Cardiac fibroblast (primary cell): ENCODE measurements around the gene POPDC2.

Experiments
- DNase-seq, 2 donors: peaks; one replicate each; pipeline versions ENCODE4 v3.0.0 to v3.0.0-alpha.2; 2010; ENCODE audit warnings: low read depth in 2 of 2
- H3K4me3 ChIP-seq, 2 donors: replicated peaks in 1 of 2; 1 replicate in 1 of 2; 2 replicates in 1 of 2; pipeline ENCODE4 v1.5.1; 2011; ENCODE audit warnings: low read depth in 2 of 2, low read length in 2 of 2, mild to moderate bottlenecking in 2 of 2, moderate library complexity in 1 of 2
- TF ChIP-seq, protein P1 (sequence below): IDR thresholded peaks from one replicate; pipeline ENCODE4 v1.5.1; 2011; ENCODE audit warnings: low read depth, mild to moderate bottlenecking, low read length, inconsistent platforms

POPDC2 gene

DNA sequence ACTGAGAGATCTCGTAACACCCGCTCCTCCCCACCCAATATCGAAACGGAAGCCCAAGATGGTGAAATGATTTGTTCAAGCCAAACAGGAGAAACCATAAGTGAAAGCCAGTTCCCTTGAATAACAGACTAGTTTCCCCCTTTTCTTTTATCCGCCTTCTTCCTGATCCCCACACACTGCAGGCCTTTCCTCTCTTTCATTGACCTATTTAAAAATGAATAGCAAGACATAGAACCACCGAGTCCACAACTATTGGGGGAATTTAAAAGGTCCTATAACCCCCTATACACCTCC is 17.2 kb upstream of the POPDC2 start:
- no peak for DNase-seq
- H3K4me3 ChIP-seq, result peak overlapping the region; percentile 60 to 77
- TF ChIP-seq, protein P1, sequence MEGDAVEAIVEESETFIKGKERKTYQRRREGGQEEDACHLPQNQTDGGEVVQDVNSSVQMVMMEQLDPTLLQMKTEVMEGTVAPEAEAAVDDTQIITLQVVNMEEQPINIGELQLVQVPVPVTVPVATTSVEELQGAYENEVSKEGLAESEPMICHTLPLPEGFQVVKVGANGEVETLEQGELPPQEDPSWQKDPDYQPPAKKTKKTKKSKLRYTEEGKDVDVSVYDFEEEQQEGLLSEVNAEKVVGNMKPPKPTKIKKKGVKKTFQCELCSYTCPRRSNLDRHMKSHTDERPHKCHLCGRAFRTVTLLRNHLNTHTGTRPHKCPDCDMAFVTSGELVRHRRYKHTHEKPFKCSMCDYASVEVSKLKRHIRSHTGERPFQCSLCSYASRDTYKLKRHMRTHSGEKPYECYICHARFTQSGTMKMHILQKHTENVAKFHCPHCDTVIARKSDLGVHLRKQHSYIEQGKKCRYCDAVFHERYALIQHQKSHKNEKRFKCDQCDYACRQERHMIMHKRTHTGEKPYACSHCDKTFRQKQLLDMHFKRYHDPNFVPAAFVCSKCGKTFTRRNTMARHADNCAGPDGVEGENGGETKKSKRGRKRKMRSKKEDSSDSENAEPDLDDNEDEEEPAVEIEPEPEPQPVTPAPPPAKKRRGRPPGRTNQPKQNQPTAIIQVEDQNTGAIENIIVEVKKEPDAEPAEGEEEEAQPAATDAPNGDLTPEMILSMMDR, result no peak

DNA sequence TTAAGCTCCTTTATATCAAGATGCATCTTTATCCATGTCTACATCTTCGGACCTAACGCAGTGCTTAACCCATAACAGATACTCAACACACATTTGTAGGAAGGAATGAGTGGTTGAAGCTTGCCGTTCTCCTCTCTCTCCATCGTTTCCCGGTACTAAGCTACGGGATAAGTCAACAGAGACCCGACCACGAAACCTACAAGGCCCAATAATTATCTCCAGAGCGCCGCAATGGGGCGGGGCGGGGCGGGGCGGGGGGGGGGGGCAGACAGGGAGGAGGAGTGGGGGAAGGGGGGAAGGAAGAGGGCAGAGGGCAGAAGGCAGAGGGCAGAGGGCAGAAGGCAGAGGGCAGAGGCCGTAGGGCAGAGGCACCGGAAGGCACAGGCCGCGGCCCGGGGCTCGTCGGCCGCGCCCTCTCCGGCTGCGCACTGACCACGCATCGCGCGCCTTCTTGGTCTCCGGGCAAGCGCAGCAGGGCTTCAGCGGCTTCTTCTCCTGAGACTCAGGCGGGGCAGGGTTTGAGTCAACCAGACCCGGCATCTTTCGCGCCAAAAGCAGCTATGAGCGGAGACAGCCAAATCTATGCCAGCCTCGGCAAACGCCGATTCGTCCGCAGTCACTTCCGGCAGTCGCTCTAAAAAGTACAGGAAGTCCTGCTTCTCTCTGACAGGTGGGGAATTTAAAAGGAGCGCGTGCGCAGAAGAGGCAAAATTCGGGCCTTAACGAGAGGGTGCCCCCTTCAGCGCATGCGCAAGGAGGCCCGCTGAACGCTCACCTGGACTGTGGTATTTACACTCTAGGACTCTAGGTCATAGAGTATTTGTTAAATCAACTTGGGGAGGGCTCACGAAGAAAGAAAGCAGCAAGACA is 16.6 kb upstream of the POPDC2 start, which contains the start of gene COX17:
Gene COX17, minus strand, starts transcription at position 636 of the 870 bp plus-strand sequence. Its CDS starts 96 bp downstream, at position 540.
- TF ChIP-seq, protein P1, result no peak
- DNase-seq, result peak; percentile 97 to 98

DNA sequence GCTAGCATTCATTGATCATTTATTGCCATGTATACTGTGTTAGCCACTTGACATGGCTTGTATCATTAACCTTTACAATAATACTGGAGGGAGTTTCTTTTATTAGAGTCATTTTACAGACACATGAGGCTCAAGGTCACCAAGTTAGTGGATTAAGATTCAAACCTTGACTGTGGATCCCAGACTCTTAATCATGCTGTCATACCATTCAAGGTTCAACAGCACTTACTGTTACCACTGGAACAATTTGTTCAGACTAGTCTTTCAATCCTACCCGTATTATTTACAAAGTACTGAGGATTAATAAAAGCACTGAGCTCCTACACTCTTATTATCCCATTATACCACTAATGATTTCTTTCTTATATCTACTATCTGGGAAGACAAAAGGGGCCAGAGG is 15.6 kb upstream of the POPDC2 start:
- H3K4me3 ChIP-seq, result peak overlapping the region; percentile 60 to 77
- no peak for DNase-seq
- TF ChIP-seq, protein P1, result no peak

More for the DNA sequence above, 16.6 kb upstream of the POPDC2 start, which contains the start of gene COX17:
- peak within 1 kb of the TSS; percentile 60 to 77 for H3K4me3 ChIP-seq

DNA sequence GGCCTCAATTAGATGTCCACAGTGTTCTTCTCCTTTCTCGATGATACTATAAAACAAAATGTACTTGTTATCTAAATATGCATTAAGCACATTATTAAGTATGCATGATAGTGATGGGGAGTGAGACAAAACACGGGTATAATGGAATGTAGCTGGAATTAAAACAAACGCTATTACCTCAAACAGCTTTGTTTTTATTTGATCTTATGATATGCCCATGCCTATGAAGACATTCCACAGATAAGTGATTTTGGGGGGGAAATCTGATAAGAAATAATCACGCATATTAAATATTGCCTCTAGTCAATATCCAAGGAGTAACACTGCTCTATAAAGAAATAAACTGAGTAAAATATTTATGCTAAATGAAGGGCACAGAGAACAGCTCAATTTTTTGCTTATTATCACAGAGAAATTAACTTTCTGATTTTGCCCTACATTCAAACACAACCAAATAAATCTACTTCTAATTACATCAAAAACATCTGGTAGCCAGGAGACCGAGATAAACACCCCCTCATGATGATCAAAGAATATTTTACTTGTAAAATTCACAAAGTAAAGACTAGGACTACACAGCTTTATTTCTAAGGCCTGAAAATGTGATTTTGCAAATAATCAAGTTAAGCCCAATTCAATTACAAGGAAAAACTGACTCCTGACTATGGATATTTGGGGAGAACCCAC is 14.9 kb upstream of the POPDC2 start:
- TF ChIP-seq, protein P1, result no peak
- DNase-seq, result no peak
- no peak overlapping the region for H3K4me3 ChIP-seq

DNA sequence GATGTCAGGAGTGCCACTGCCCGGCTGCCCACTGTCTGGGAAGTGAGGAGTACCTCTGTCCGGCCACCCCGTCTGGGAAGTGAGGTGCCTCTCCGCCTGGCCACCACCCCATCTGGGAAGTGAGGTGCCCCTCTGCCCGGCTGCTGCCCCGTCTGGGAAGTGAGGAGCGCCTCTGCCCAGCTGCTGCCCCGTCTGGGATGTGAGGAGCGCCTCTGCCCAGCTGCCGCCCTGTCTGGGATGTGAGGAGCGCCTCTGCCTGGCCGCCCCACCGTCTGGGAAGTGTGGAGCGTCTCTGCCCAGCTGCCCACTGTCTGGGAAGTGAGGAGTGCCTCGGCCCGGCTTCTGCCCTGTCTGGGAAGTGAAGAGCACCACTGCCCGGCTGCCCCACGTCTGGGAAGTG is 13.5 kb upstream of the POPDC2 start:
- DNase-seq, result no peak
- no peak overlapping the region for H3K4me3 ChIP-seq
- TF ChIP-seq, protein P1, result no peak

DNA sequence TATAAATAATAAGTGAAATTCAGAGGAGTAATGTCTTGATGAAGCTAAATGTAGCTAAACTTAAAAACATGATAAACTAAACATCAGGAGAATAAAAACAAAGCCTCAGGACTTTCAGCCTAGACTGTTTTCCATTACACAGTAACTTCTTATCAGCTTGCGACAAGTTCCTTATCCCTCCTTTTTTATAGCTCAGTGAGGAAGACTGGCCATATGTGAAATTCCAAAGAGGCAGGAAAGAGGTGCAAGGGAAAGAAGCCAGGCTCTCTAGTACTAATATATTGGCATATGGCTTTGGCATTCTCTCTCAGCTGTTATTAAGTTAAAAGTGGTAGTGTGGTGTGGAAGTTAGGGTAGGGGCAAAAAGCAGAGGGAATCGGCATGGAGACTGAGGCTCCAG is 12.4 kb upstream of the POPDC2 start:
- no peak overlapping the region for H3K4me3 ChIP-seq
- DNase-seq, result no peak
- TF ChIP-seq, protein P1, result no peak
